ENCODE data around the gene RNF181. TPM values are rescaled to one million over a fixed set of nuclear protein-coding genes. Genes with fewer than 3 reads are reported as not detected.

The RNF181 gene
- total and polyA plus RNA-seq, 2 of the 13 experiments (the other 11 are each of a cell fraction or from before 2014, with no cell fraction given): 224 to 578 TPM

- no peak for TF ChIP-seq FOXJ3 (CRISPR knock-in tag; IDR thresholded peaks at IDR 0.05; ENCODE audit: borderline replicate concordance)
- TF ChIP-seq ARID4A (CRISPR knock-in tag; IDR thresholded peaks at IDR 0.05; ENCODE audit: borderline replicate concordance): no peak
- TF ChIP-seq KLF13 (CRISPR knock-in tag; IDR thresholded peaks at IDR 0.05): no peak
- TF ChIP-seq KLF16 (CRISPR knock-in tag; IDR thresholded peaks at IDR 0.05): no peak
- peak; percentile 48; the same call in 1 of the 2 replicates for TF ChIP-seq MLX (CRISPR knock-in tag; IDR thresholded peaks at IDR 0.05)
- TF ChIP-seq RFXAP (CRISPR knock-in tag; IDR thresholded peaks at IDR 0.05; ENCODE audit: borderline replicate concordance): peak; percentile 33; the same call in 1 of the 2 replicates
- TF ChIP-seq SMARCC2 (IDR thresholded peaks at IDR 0.05): no peak
- TF ChIP-seq MAX (IDR thresholded peaks at IDR 0.05): 0 out of 2 replicates have a peak, but pooled peaks have one; percentile 23
- TF ChIP-seq PAXIP1 (CRISPR knock-in tag; conservative IDR thresholded peaks at IDR 0.05): peak; percentile 77
- TF ChIP-seq POGZ (CRISPR knock-in tag; IDR thresholded peaks at IDR 0.05): peak; percentile 6; the same call in 1 of the 2 replicates
- no peak for TF ChIP-seq REPIN1 (CRISPR knock-in tag; IDR thresholded peaks at IDR 0.05; ENCODE audit: borderline replicate concordance, low read depth)
- TF ChIP-seq ZNF776 (CRISPR knock-in tag; IDR thresholded peaks at IDR 0.05): 0 out of 2 replicates have a peak, but pooled peaks have one; percentile 4
- TF ChIP-seq ZNF331 (CRISPR knock-in tag; IDR thresholded peaks at IDR 0.05): peak; percentile 20
- TF ChIP-seq ZNF451 (CRISPR knock-in tag; IDR thresholded peaks at IDR 0.05): no peak
- no peak for TF ChIP-seq NFIC (IDR thresholded peaks at IDR 0.05; ENCODE audit: low read length)
- TF ChIP-seq HOXA5 (CRISPR knock-in tag; IDR thresholded peaks at IDR 0.05): no peak
- TF ChIP-seq ZFP91 (CRISPR knock-in tag; IDR thresholded peaks at IDR 0.05; ENCODE audit: borderline replicate concordance): peak; percentile 67
- no peak for TF ChIP-seq ZNF224 (CRISPR knock-in tag; IDR thresholded peaks at IDR 0.05)
- 0 out of 2 replicates have a peak, but pooled peaks have one; percentile 12 for TF ChIP-seq ZNF350 (CRISPR knock-in tag; IDR thresholded peaks at IDR 0.05; ENCODE audit: borderline replicate concordance, low read depth)
Observed at GRCh38 chr2:85601771-85602475, 6.4 kb downstream of the RNF181 start (continued).
